Activated CD8-positive, alpha-beta T cell treated with anti-CD3 and anti-CD28 coated beads for 36 hours (primary cell): ENCODE results near the gene SLX4IP. TPM values are rescaled to one million over a fixed set of nuclear protein-coding genes. Genes with fewer than 3 reads are reported as not detected.
A peak's percentile ranks its signal among the peaks of the same experiment; 100 is the strongest.

ENCODE experiments used
- ATAC-seq: fragments of 200-7000 bp; cut with Tn5 transposase; one replicate; pipeline ENCODE4 v1.10.0; 2021; ENCODE audit warnings: mild to moderate bottlenecking, moderate library complexity
- CTCF ChIA-PET: fragments of 350-600 bp; sonication (Branson Sonifier 250); formaldehyde crosslinking; loops from one replicate; lab custom pipeline; 2021; ENCODE audit warnings: antibody characterized with exemption; lab: Charles Lee
- POLR2A ChIA-PET: fragments of 350-600 bp; sonication (Branson Sonifier 250); formaldehyde crosslinking; loops from one replicate; lab custom pipeline; 2021; ENCODE audit warnings: antibody characterized with exemption; lab: Charles Lee
- DNase-seq: peaks from one replicate; pipeline ENCODE4 v3.0.0-alpha.2; 2020
- H3K27ac Mint-ChIP-seq: one replicate; pipeline ENCODE4 v1.8.0; 2021; ENCODE audit warnings: mild to moderate bottlenecking, mixed read lengths
- H3K27me3 Mint-ChIP-seq: one replicate; pipeline ENCODE4 v1.8.0; 2021; ENCODE audit warnings: mixed read lengths
- H3K36me3 Mint-ChIP-seq: one replicate; pipeline ENCODE4 v1.8.0; 2021; ENCODE audit warnings: low read depth, mixed read lengths
- H3K4me1 Mint-ChIP-seq: one replicate; pipeline ENCODE4 v1.8.0; 2021; ENCODE audit warnings: low read depth, mixed read lengths
- H3K4me3 Mint-ChIP-seq: one replicate; pipeline ENCODE4 v1.8.0; 2021; ENCODE audit warnings: mild to moderate bottlenecking, moderate library complexity, mixed read lengths
- H3K9me3 Mint-ChIP-seq: one replicate; pipeline ENCODE4 v1.8.0; 2021; ENCODE audit warnings: mixed read lengths
- CTCF ChIP-seq: fragments of 200-600 bp; IDR thresholded peaks from one replicate; pipeline ENCODE4 v1.8.0; 2022; ENCODE audit warnings: antibody characterized with exemption, mild to moderate bottlenecking
- intact Hi-C: fragments of 100-400 bp; cut with micrococcal nuclease; formaldehyde crosslinking; loops from one replicate; pipeline ENCODE4 v1.10.0; 2022
- microRNA-seq: library from miRNA; unstranded; fragments of <30 nt; microRNA quantifications from one replicate; pipeline ENCODE4 v1.2.0, GENCODE V29; 2022; ENCODE audit warnings: borderline microRNAs expressed, borderline replicate concordance
- total RNA-seq, 2 experiments: library from RNA; stranded (reverse); gene quantifications; one replicate each; pipeline ENCODE4 v1.2.3, GENCODE V29; 2021

The SLX4IP gene
- total RNA-seq, 2 experiments from 2014 or later = 6.5 to 7.3 TPM

GRCh38 chr20:10675450-10675848 lies 240.3 kb downstream of the SLX4IP start:
- H3K4me3 Mint-ChIP-seq = peak overlapping the region; percentile 37
- no peak for ATAC-seq
- H3K36me3 Mint-ChIP-seq = no peaks in the 10 kb centered on the region
- H3K27me3 Mint-ChIP-seq = peaks cover 53% of the 10 kb centered on the region
- no peak for DNase-seq
- peaks cover 21% of the 10 kb centered on the region for H3K4me1 Mint-ChIP-seq
- CTCF ChIA-PET = interaction anchor here (1.2 to 1.6 kb wide), 3 partner anchors 15 to 21 kb away, joined by 3 to 6 read pairs (median 3); no protein-coding TSS in a partner anchor
- intact Hi-C loops = no loop called here
- no peak for TF ChIP-seq CTCF
- POLR2A ChIA-PET = no interaction called here
- H3K9me3 Mint-ChIP-seq = no peaks in the 10 kb centered on the region
- no peak overlapping the region for H3K27ac Mint-ChIP-seq

- no peak overlapping the region for H3K4me3 Mint-ChIP-seq
- no peak overlapping the region for H3K27ac Mint-ChIP-seq
- ChIA-PET POLR2A (no interaction called here), CTCF (interaction anchor here (1.1 to 1.3 kb wide), 3 partner anchors 10 to 20 kb away, joined by 3 read pairs; no protein-coding TSS in a partner anchor)
- ATAC-seq = no peak
- peaks cover 46% of the 10 kb centered on the region for H3K27me3 Mint-ChIP-seq
- H3K9me3 Mint-ChIP-seq = no peaks in the 10 kb centered on the region
- H3K36me3 Mint-ChIP-seq = no peaks in the 10 kb centered on the region
- DNase-seq = no peak
- intact Hi-C loops = no loop called here
- peaks cover 17% of the 10 kb centered on the region for H3K4me1 Mint-ChIP-seq
- no peak for TF ChIP-seq CTCF
These were observed 241.4 kb downstream of the SLX4IP start for GRCh38 chr20:10676518-10676917.

Small RNA genes lying within 50 kb of the gene (microRNA-seq; reads per million reads assigned to microRNA genes)
- gene MIR6870 = not detected

Other genes with a start within 250 kb of the SLX4IP start
- gene SNAP25, start 216.5 kb upstream of the SLX4IP start, total RNA-seq = not detected
- gene MKKS, start 1.1 kb upstream of the SLX4IP start, total RNA-seq = 1 to 10 TPM; 6.9 TPM
- gene JAG1, start 238.7 kb downstream of the SLX4IP start, total RNA-seq = under 1 TPM; 0.41 to 0.58 TPM